Neural cell (in vitro differentiated cells): ENCODE data around the gene SLC35B4. TPM values are rescaled to one million over a fixed set of nuclear protein-coding genes. Genes with fewer than 3 reads are reported as not detected.

ENCODE experiments used
- H2AFZ ChIP-seq: fragments of 200-600, 300-800 bp; sonication (generic), shearing (Covaris generic); 2 replicates; pipeline ENCODE4 v1.6.0; 2014; ENCODE audit warnings: low read depth, mild to moderate bottlenecking, antibody characterized with exemption, low read length, moderate library complexity
- H3F3A ChIP-seq: fragments of 200-600 bp; shearing (Covaris generic); 2 replicates; pipeline ENCODE4 v1.6.1; 2016; ENCODE audit warnings: mild to moderate bottlenecking, moderate library complexity, mixed read lengths, antibody characterized with exemption, low read length; ENCODE audit not compliant: insufficient read depth, poor library complexity, severe bottlenecking
- H3K27ac ChIP-seq: fragments of 200-600, 300-800 bp; sonication (generic), shearing (Covaris generic); 2 replicates; pipeline ENCODE4 v1.5.1; 2014; ENCODE audit warnings: mild to moderate bottlenecking, low read length, moderate library complexity
- H3K27me3 ChIP-seq: fragments of 300-800, 200-600 bp; sonication (generic), shearing (Covaris generic); 2 replicates; pipeline ENCODE4 v1.6.0; 2014; ENCODE audit warnings: mild to moderate bottlenecking, low read depth, low read length, moderate library complexity; ENCODE audit not compliant: insufficient read depth
- H3K36me3 ChIP-seq: fragments of 300-800, 200-600 bp; sonication (generic), shearing (Covaris generic); 2 replicates; pipeline ENCODE4 v1.5.1; 2014; ENCODE audit warnings: mild to moderate bottlenecking, antibody characterized with exemption, low read length, moderate library complexity; ENCODE audit not compliant: insufficient read depth
- H3K4me2 ChIP-seq: fragments of 300-800, 200-600 bp; sonication (generic), shearing (Covaris generic); 2 replicates; pipeline ENCODE4 v1.6.0; 2014; ENCODE audit warnings: mild to moderate bottlenecking, low read length
- H3K4me3 ChIP-seq: fragments of 300-800, 200-600 bp; sonication (generic), shearing (Covaris generic); 2 replicates; pipeline ENCODE4 v1.5.1; 2014; ENCODE audit warnings: mild to moderate bottlenecking, low read length, moderate library complexity
- H3K79me2 ChIP-seq: fragments of 200-600 bp; shearing (Covaris generic); replicated peaks from 2 replicates; pipeline ENCODE4 v1.6.0; 2014; ENCODE audit warnings: mild to moderate bottlenecking, low read length, moderate library complexity; ENCODE audit not compliant: insufficient read depth
- H3K9ac ChIP-seq: fragments of 300-800, 200-600 bp; sonication (generic), shearing (Covaris generic); 2 replicates; pipeline ENCODE4 v1.6.1; 2016; ENCODE audit warnings: mild to moderate bottlenecking, low read length, mixed read lengths
- H3K9me2 ChIP-seq: fragments of 200-600 bp; shearing (Covaris generic); 2 replicates; pipeline ENCODE4 v1.6.1; 2016; ENCODE audit warnings: mild to moderate bottlenecking, low read length, mixed read lengths; ENCODE audit not compliant: insufficient read depth
- H3K9me3 ChIP-seq: fragments of 200-600, 300-800 bp; sonication (generic), shearing (Covaris generic); 2 replicates; pipeline ENCODE4 v1.6.1; 2016; ENCODE audit warnings: mild to moderate bottlenecking, mixed run types, low read length, moderate library complexity, mixed read lengths
- H4K20me1 ChIP-seq: fragments of 200-600 bp; shearing (Covaris generic); 2 replicates; pipeline ENCODE4 v1.6.1; 2016; ENCODE audit warnings: mild to moderate bottlenecking, mixed run types; ENCODE audit not compliant: insufficient read depth
- CTCF ChIP-seq: fragments of 450-650 bp; IDR thresholded peaks from 2 replicates; pipeline ENCODE4 v1.5.1; 2014; ENCODE audit warnings: antibody characterized with exemption, mild to moderate bottlenecking, moderate library complexity; ENCODE audit not compliant: poor library complexity, severe bottlenecking
- EP300 ChIP-seq: fragments of 450-650 bp; conservative IDR thresholded peaks from 2 replicates; pipeline ENCODE4 v1.6.1; 2014; ENCODE audit warnings: antibody characterized with exemption, mild to moderate bottlenecking, moderate library complexity; ENCODE audit not compliant: poor library complexity, severe bottlenecking
- EZH2 ChIP-seq: fragments of 200-600, 300-800 bp; shearing (Covaris generic), sonication (generic); IDR thresholded peaks from 2 replicates; pipeline ENCODE4 v1.6.1; 2014; ENCODE audit warnings: antibody characterized with exemption, low read length, borderline replicate concordance, mild to moderate bottlenecking; ENCODE audit not compliant: insufficient read depth, poor library complexity, severe bottlenecking
- MXI1 ChIP-seq: fragments of 450-650 bp; conservative IDR thresholded peaks from 2 replicates; pipeline ENCODE4 v1.6.1; 2014; ENCODE audit warnings: antibody characterized with exemption, mild to moderate bottlenecking; ENCODE audit not compliant: poor library complexity, severe bottlenecking
- POLR2AphosphoS5 ChIP-seq: IDR thresholded peaks from 2 replicates; pipeline ENCODE4 v1.6.1; 2012
- RAD21 ChIP-seq: fragments of 450-650 bp; conservative IDR thresholded peaks from 2 replicates; pipeline ENCODE4 v1.6.1; 2014; ENCODE audit warnings: antibody characterized with exemption, mild to moderate bottlenecking, moderate library complexity
- REST ChIP-seq: IDR thresholded peaks from 2 replicates; pipeline ENCODE4 v1.6.1; 2012; ENCODE audit warnings: borderline replicate concordance
- SMC3 ChIP-seq: fragments of 450-650 bp; conservative IDR thresholded peaks from 2 replicates; pipeline ENCODE4 v1.6.1; 2014; ENCODE audit warnings: antibody characterized with exemption, mild to moderate bottlenecking, moderate library complexity; ENCODE audit not compliant: poor library complexity
- TAF1 ChIP-seq: IDR thresholded peaks from 2 replicates; pipeline ENCODE4 v1.6.1; 2012; ENCODE audit warnings: low read depth
- polyA plus RNA-seq: library from polyadenylated mRNA; depleted of rRNA; stranded (reverse); fragments of >200 nt; gene quantifications from 2 replicates; pipeline ENCODE4 v1.2.3, GENCODE V29; 2014

Gene SLC35B4
- polyA plus RNA-seq, 1 donor from 2014 or later, result 30.1 TPM

GRCh38 chr7:134289841-134290240 lies 26.9 kb downstream of the SLC35B4 start:
- H3K79me2 ChIP-seq, result no peaks in the 10 kb centered on the region
- no peaks in the 10 kb centered on the region for H3F3A ChIP-seq
- H3K36me3 ChIP-seq, result no peaks in the 10 kb centered on the region
- no peaks in the 10 kb centered on the region for H4K20me1 ChIP-seq
- H2AFZ ChIP-seq, result no peak overlapping the region
- no peaks in the 10 kb centered on the region for H3K27me3 ChIP-seq
- H3K9ac ChIP-seq, result no peak overlapping the region
- H3K4me2 ChIP-seq, result no peak overlapping the region
- no peaks in the 10 kb centered on the region for H3K9me2 ChIP-seq
- H3K4me3 ChIP-seq, result no peak overlapping the region
- H3K9me3 ChIP-seq, result no peaks in the 10 kb centered on the region
- no peak for TF ChIP-seq POLR2AphosphoS5
- no peak for TF ChIP-seq MXI1
- H3K27ac ChIP-seq, result no peak overlapping the region

GRCh38 chr7:134289423-134289822 lies 27.3 kb downstream of the SLC35B4 start:
- Histone ChIP-seq H3K4me3 (no peak overlapping the region), H2AFZ (no peak overlapping the region), H3F3A (no peaks in the 10 kb centered on the region), H3K9ac (no peak overlapping the region), H3K36me3 (no peaks in the 10 kb centered on the region), H3K4me2 (no peak overlapping the region), H3K9me2 (no peaks in the 10 kb centered on the region), H3K9me3 (no peaks in the 10 kb centered on the region), H3K27me3 (no peaks in the 10 kb centered on the region), H3K79me2 (no peaks in the 10 kb centered on the region), H3K27ac (no peak overlapping the region), H4K20me1 (no peaks in the 10 kb centered on the region)
- TF ChIP-seq RAD21 (no peak), EZH2 (no peak), REST (no peak), TAF1 (no peak), POLR2AphosphoS5 (no peak), MXI1 (no peak), CTCF (no peak), EP300 (no peak), SMC3 (no peak)
